GM12872 (cell line): ENCODE results near the gene TPST1.

Experiments
- CTCF ChIP-seq: IDR thresholded peaks from 3 replicates; pipeline ENCODE4 v1.5.1; 2011; ENCODE audit warnings: low read depth, mild to moderate bottlenecking, low read length, moderate library complexity; ENCODE audit not compliant: insufficient read depth

The TPST1 gene

GRCh38 chr7:66352071-66352470 is 146.9 kb downstream of the TPST1 start:
- TF ChIP-seq CTCF: no peak

- TF ChIP-seq CTCF: no peak
These were observed 148.4 kb downstream of the TPST1 start for GRCh38 chr7:66353547-66353946.

- no peak for TF ChIP-seq CTCF
These were observed 150.6 kb downstream of the TPST1 start for GRCh38 chr7:66355756-66356155.

- TF ChIP-seq CTCF: no peak
These were observed 151.2 kb downstream of the TPST1 start for GRCh38 chr7:66356277-66356721.

- no peak for TF ChIP-seq CTCF
These were observed 152.0 kb downstream of the TPST1 start for GRCh38 chr7:66357087-66357486.

- no peak for TF ChIP-seq CTCF
These were observed 154.6 kb downstream of the TPST1 start for GRCh38 chr7:66359656-66360211.

GRCh38 chr7:66362136-66362535 is 157.0 kb downstream of the TPST1 start:
- TF ChIP-seq CTCF: no peak
